ENCODE measurements around the gene PTPN1. TPM values are rescaled to one million over a fixed set of nuclear protein-coding genes. Genes with fewer than 3 reads are reported as not detected.

Gene PTPN1
- total and polyA plus RNA-seq, 2 of the 4 experiments (the other 2 are of a cell fraction) = 31.7 to 37.4 TPM

- Histone ChIP-seq H3K4ac (ENCODE audit: low read depth, low read length) (no peak overlapping the region), H3K4me3 (ENCODE audit: insufficient read depth, low read depth, low read length) (no peak overlapping the region), H3K79me1 (ENCODE audit: low read depth in 1 of 2, low read length in 2 of 2) (peaks cover 12 to 40% of the 10 kb centered on the region in 2 experiments), H3K9ac (ENCODE audit: low read depth, low read length) (no peak overlapping the region), H2BK120ac (ENCODE audit: low read depth, low read length) (no peak overlapping the region), H4K20me1 (ENCODE audit: insufficient read depth, low read length) (peaks cover 20% of the 10 kb centered on the region), H3K4me1 (ENCODE audit: control insufficient read depth, insufficient read depth, low read length) (peaks cover 6% of the 10 kb centered on the region; the same call in 1 of the 2 replicates), H3K9me1 (ENCODE audit: insufficient read depth, low read length) (no peaks in the 10 kb centered on the region), H3K4me2 (ENCODE audit: low read depth, low read length) (no peak overlapping the region), H2AK9ac (replicated peaks; ENCODE audit: low read depth, low read length, poor library complexity) (no peak overlapping the region), H3K56ac (ENCODE audit: extremely low read depth, insufficient read depth, low read length) (no peak overlapping the region), H3K36me3 (ENCODE audit: control insufficient read depth, insufficient read depth, low read length) (peaks cover 74% of the 10 kb centered on the region), H3K9me3 (ENCODE audit: control insufficient read depth, insufficient read depth, low read length) (no peaks in the 10 kb centered on the region), H2BK20ac (ENCODE audit: low read depth, low read length) (no peak overlapping the region), H2AK5ac (ENCODE audit: low read depth, low read length) (no peak overlapping the region), H3K23ac (ENCODE audit: low read depth, low read length) (no peak overlapping the region), H3K18ac (ENCODE audit: low read depth, low read length) (no peak overlapping the region), H3K14ac (replicated peaks; ENCODE audit: low read depth, low read length) (no peak overlapping the region), H4K5ac (ENCODE audit: low read depth, low read length) (no peak overlapping the region), H2BK5ac (ENCODE audit: low read depth, low read length, poor library complexity, severe bottlenecking) (no peak overlapping the region), H2BK15ac (ENCODE audit: low read depth, low read length) (no peak overlapping the region), H2AFZ (replicated peaks; ENCODE audit: low read length, poor library complexity) (no peak overlapping the region), H4K91ac (ENCODE audit: insufficient read depth, low read depth, low read length) (no peak overlapping the region), H3K27me3 (ENCODE audit: control insufficient read depth, insufficient read depth, low read length) (no peaks in the 10 kb centered on the region), H4K8ac (ENCODE audit: low read depth in 2 of 2, low read length in 2 of 2) (no peak overlapping the region), H3K27ac (ENCODE audit: insufficient read depth, low read length) (no peak overlapping the region)
- CTCF ChIA-PET = interaction anchor here (0.6 kb wide), 1 partner anchor 142 kb away, joined by 6 read pairs; no protein-coding TSS in a partner anchor
- ATAC-seq (ENCODE audit: low read depth) = no peak
- in situ Hi-C loops (cut with MboI; ENCODE audit: low sequenced_read_pairs) (no loop called here), intact Hi-C loops (cut with micrococcal nuclease) (no loop called here), dilution Hi-C loops (cut with HindIII; ENCODE audit: low sequenced_read_pairs, unreplicated experiment) (no loop called here)
- POLR2A ChIA-PET (ENCODE audit: unreplicated experiment) = no interaction called here
- DNase-seq = no peak
- no TSS peak for BruUV-seq (replicated peaks)
- WGBS, 2 experiments (ENCODE audit: extremely low coverage in 2 of 2, insufficient read length in 1 of 2) = 60% methylated on average over 1 of the region's 5 CpGs; no CpG with 5 or more reads in 1 of the 2 experiments
- TF ChIP-seq SMC3 (IDR thresholded peaks at IDR 0.05; ENCODE audit: low read depth, low read length) = no peak
These were observed 75.0 kb downstream of the PTPN1 start for GRCh38 chr20:50585214-50585613.
